GM23338 (cell line): ENCODE data around the gene OLFML3. TPM values are rescaled to one million over a fixed set of nuclear protein-coding genes. Genes with fewer than 3 reads are reported as not detected.

Experiments used
- ATAC-seq: fragments of 200-7000 bp; cut with Tn5 transposase; 3 replicates; pipeline ENCODE4 v1.9.1; 2020
- DNase-seq: peaks from one replicate; pipeline ENCODE4 v3.0.0-alpha.2; 2015; ENCODE audit warnings: low spot score
- H2AFZ ChIP-seq: fragments of 200-600 bp; sonication (generic); 2 replicates; pipeline ENCODE4 v1.8.0; 2016; ENCODE audit warnings: antibody characterized with exemption, mild to moderate bottlenecking, moderate library complexity
- H3F3A ChIP-seq: fragments of 200-600 bp; sonication (generic); replicated peaks from 2 replicates; pipeline ENCODE4 v1.8.0; 2017; ENCODE audit warnings: antibody characterized with exemption, mixed run types, low read depth
- H3K27ac ChIP-seq: fragments of 200-600 bp; sonication (generic); 2 replicates; pipeline ENCODE4 v1.6.1; 2016; ENCODE audit warnings: low read depth
- H3K27me3 ChIP-seq: fragments of 200-600 bp; sonication (generic); 2 replicates; pipeline ENCODE4 v1.8.0; 2016; ENCODE audit warnings: mild to moderate bottlenecking, mixed run types, moderate library complexity; ENCODE audit not compliant: insufficient read depth
- H3K36me3 ChIP-seq: fragments of 200-600 bp; sonication (generic); 2 replicates; pipeline ENCODE4 v1.8.0; 2016; ENCODE audit warnings: mild to moderate bottlenecking; ENCODE audit not compliant: insufficient read depth
- H3K4me1 ChIP-seq: fragments of 200-600 bp; sonication (generic); 2 replicates; pipeline ENCODE4 v1.8.0; 2016; ENCODE audit warnings: mild to moderate bottlenecking, moderate library complexity; ENCODE audit not compliant: insufficient read depth
- H3K4me2 ChIP-seq: fragments of 200-600 bp; sonication (generic); 2 replicates; pipeline ENCODE4 v1.7.1; 2017; ENCODE audit warnings: mixed run types
- H3K4me3 ChIP-seq: fragments of 200-600 bp; sonication (generic); 2 replicates; pipeline ENCODE4 v1.6.1; 2016; ENCODE audit warnings: mixed run types
- H3K79me2 ChIP-seq: fragments of 200-600 bp; sonication (generic); replicated peaks from 2 replicates; pipeline ENCODE4 v1.8.0; 2017; ENCODE audit warnings: mild to moderate bottlenecking; ENCODE audit not compliant: insufficient read depth
- H3K9me2 ChIP-seq: fragments of 200-600 bp; sonication (generic); 2 replicates; pipeline ENCODE4 v1.8.0; 2017; ENCODE audit not compliant: insufficient read depth
- H4K20me1 ChIP-seq: fragments of 200-600 bp; sonication (generic); replicated peaks from 2 replicates; pipeline ENCODE4 v1.8.0; 2017; ENCODE audit warnings: mild to moderate bottlenecking; ENCODE audit not compliant: insufficient read depth
- H3K27ac Mint-ChIP-seq: 2 replicates; pipeline ENCODE4 v1.8.0; 2020; ENCODE audit warnings: inconsistent platforms, mild to moderate bottlenecking, moderate library complexity, mixed read lengths
- H3K27me3 Mint-ChIP-seq: 3 replicates; pipeline ENCODE4 v1.8.0; 2022; ENCODE audit warnings: low read depth, mild to moderate bottlenecking, moderate library complexity, mixed read lengths, inconsistent platforms; ENCODE audit not compliant: insufficient read depth, poor library complexity
- H3K36me3 Mint-ChIP-seq: 3 replicates; pipeline ENCODE4 v1.8.0; 2021; ENCODE audit warnings: low read depth, mild to moderate bottlenecking, inconsistent platforms, moderate library complexity, mixed read lengths
- H3K4me1 Mint-ChIP-seq: 3 replicates; pipeline ENCODE4 v1.8.0; 2020; ENCODE audit warnings: mild to moderate bottlenecking, inconsistent platforms, mixed read lengths
- H3K4me3 Mint-ChIP-seq: 3 replicates; pipeline ENCODE4 v1.8.0; 2021; ENCODE audit warnings: moderate library complexity, mild to moderate bottlenecking, inconsistent platforms, mixed read lengths
- H3K9me3 Mint-ChIP-seq: 3 replicates; pipeline ENCODE4 v1.8.0; 2020; ENCODE audit warnings: moderate library complexity, mild to moderate bottlenecking, inconsistent platforms, mixed read lengths
- CREB1 ChIP-seq: fragments of 250-450 bp; sonication (Bioruptor Pico); IDR thresholded peaks from 2 replicates; pipeline ENCODE4 v1.5.0; 2020; ENCODE audit warnings: low read depth, mild to moderate bottlenecking, moderate library complexity
- CTCF ChIP-seq, 2 experiments: fragments of 200-600 bp in 1 of 2; sonication (generic) in 1 of 2; conservative IDR thresholded peaks; 2 replicates each; pipeline versions ENCODE4 v1.5.1 to v1.6.1; 2016 to 2017; ENCODE audit warnings: antibody characterized with exemption in 2 of 2, low read depth in 2 of 2, mild to moderate bottlenecking in 2 of 2, moderate library complexity in 1 of 2
- ETS1 ChIP-seq: IDR thresholded peaks from 2 replicates; pipeline ENCODE4 v1.6.1; 2016; ENCODE audit warnings: antibody characterized with exemption
- EZH2 ChIP-seq: fragments of 200-600 bp; sonication (generic); IDR thresholded peaks from one replicate; pipeline ENCODE4 v1.8.0; 2017; ENCODE audit warnings: antibody characterized with exemption, mild to moderate bottlenecking, low read depth; ENCODE audit not compliant: unreplicated experiment
- EZH2phosphoT487 ChIP-seq: fragments of 200-600 bp; sonication (generic); IDR thresholded peaks from one replicate; pipeline ENCODE4 v1.8.1; 2018; ENCODE audit warnings: antibody characterized with exemption; ENCODE audit not compliant: unreplicated experiment
- JUNB ChIP-seq: IDR thresholded peaks from one replicate; pipeline ENCODE4 v1.6.1; 2016; ENCODE audit warnings: antibody characterized with exemption; ENCODE audit not compliant: unreplicated experiment
- NANOG ChIP-seq: IDR thresholded peaks from 2 replicates; pipeline ENCODE4 v1.6.1; 2016; ENCODE audit warnings: antibody characterized with exemption, borderline replicate concordance
- POLR2AphosphoS5 ChIP-seq: IDR thresholded peaks from 2 replicates; pipeline ENCODE4 v1.6.1; 2016; ENCODE audit warnings: antibody characterized with exemption, low read depth
- REST ChIP-seq: IDR thresholded peaks from one replicate; pipeline ENCODE4 v1.6.1; 2018; ENCODE audit warnings: antibody characterized with exemption; ENCODE audit not compliant: unreplicated experiment
- STAT1 ChIP-seq: IDR thresholded peaks from one replicate; pipeline ENCODE4 v1.6.1; 2016; ENCODE audit warnings: antibody characterized with exemption; ENCODE audit not compliant: unreplicated experiment
- ZNF114 ChIP-seq: fragments of 250-450 bp; sonication (Bioruptor Pico); IDR thresholded peaks from 2 replicates; pipeline ENCODE4 v1.5.0; 2020; ENCODE audit warnings: mild to moderate bottlenecking, moderate library complexity
- ZNF331 ChIP-seq: fragments of 250-450 bp; sonication (Bioruptor Pico); IDR thresholded peaks from 2 replicates; pipeline ENCODE4 v1.5.0; 2020; ENCODE audit warnings: low read depth, mild to moderate bottlenecking, moderate library complexity
- ZNF462 ChIP-seq: fragments of 250-450 bp; sonication (Bioruptor Pico); IDR thresholded peaks from 2 replicates; pipeline ENCODE4 v1.5.0; 2020; ENCODE audit warnings: mild to moderate bottlenecking, moderate library complexity
- polyA plus RNA-seq: library from polyadenylated mRNA; unstranded; fragments of >200 nt; fragmentation: Nextera tagmentation; extraction: Ambion mirVana; gene quantifications from 2 replicates; pipeline ENCODE4 v1.2.1, GENCODE V29; 2016
- total RNA-seq: library from RNA; depleted of rRNA; stranded (reverse); fragments of >200 nt; shearing (Covaris generic); gene quantifications from 2 replicates; pipeline ENCODE4 v1.2.3, GENCODE V29; 2014

Gene OLFML3
- total and polyA plus RNA-seq, 2 experiments from 2014 or later = 42.8 to 69.9 TPM

- DNase-seq (no peak), ATAC-seq (no peak)
- Histone ChIP-seq H3K27ac (no peak overlapping the region), H4K20me1 (no peaks in the 10 kb centered on the region), H3K79me2 (no peaks in the 10 kb centered on the region), H3K4me3 (no peak overlapping the region), H3K36me3 (peaks cover 17% of the 10 kb centered on the region), H3K27me3 (peaks cover under 1% of the 10 kb centered on the region; the same call in 1 of the 2 replicates), H3F3A (peaks cover 16% of the 10 kb centered on the region), H3K9me2 (no peaks in the 10 kb centered on the region), H3K4me2 (no peak overlapping the region), H2AFZ (0 out of 2 replicates have a peak overlapping the region, but pooled peaks have one; percentile 48), H3K4me1 (peaks cover 25% of the 10 kb centered on the region)
- H3K27me3 Mint-ChIP-seq = peaks cover 18% of the 10 kb centered on the region
- H3K4me3 Mint-ChIP-seq = no peak overlapping the region
- peaks cover 15% of the 10 kb centered on the region for H3K36me3 Mint-ChIP-seq
- peaks cover 32% of the 10 kb centered on the region for H3K4me1 Mint-ChIP-seq
- no peak for TF ChIP-seq POLR2AphosphoS5
- no peak for TF ChIP-seq NANOG
- TF ChIP-seq ZNF114 (CRISPR knock-in tag) = no peak
- TF ChIP-seq EZH2 = no peak
- TF ChIP-seq ZNF331 (CRISPR knock-in tag) = no peak
- TF ChIP-seq JUNB = no peak
- TF ChIP-seq EZH2phosphoT487 = no peak
- no peak for TF ChIP-seq ETS1
- TF ChIP-seq REST = no peak
- TF ChIP-seq STAT1 = no peak
- no peak for TF ChIP-seq CREB1 (CRISPR knock-in tag)
- TF ChIP-seq ZNF462 (CRISPR knock-in tag) = no peak
- TF ChIP-seq CTCF (conservative IDR thresholded peaks at IDR 0.05; ENCODE audit: low read depth in 2 of 2) = no peak
- H3K9me3 Mint-ChIP-seq = peaks cover 22% of the 10 kb centered on the region
- no peak overlapping the region for H3K27ac Mint-ChIP-seq
Measured at GRCh38 chr1:113998361-113998760, 19.1 kb downstream of the OLFML3 start.
